CD14-positive monocyte (primary cell): ENCODE data around the gene MTMR3. TPM values are rescaled to one million over a fixed set of nuclear protein-coding genes. Genes with fewer than 3 reads are reported as not detected.

ENCODE experiments used
- DNase-seq, 3 donors: peaks; one replicate each; pipeline ENCODE4 v3.0.0-alpha.2; 2011 to 2022
- H2AFZ ChIP-seq: 2 replicates; pipeline ENCODE4 v1.6.0; 2012; ENCODE audit warnings: mild to moderate bottlenecking, low read depth, low read length, inconsistent platforms; ENCODE audit not compliant: insufficient read depth, poor library complexity, severe bottlenecking
- H3K27ac ChIP-seq, 2 donors: 1 replicate in 1 of 2; 2 replicates in 1 of 2; pipeline ENCODE4 v1.5.1; 2012 to 2013; ENCODE audit warnings: low read length in 2 of 2, control low read depth in 1 of 2, inconsistent platforms in 1 of 2, low read depth in 1 of 2, mild to moderate bottlenecking in 1 of 2
- H3K27me3 ChIP-seq, 2 donors: one replicate each; pipeline versions ENCODE4 v1.6.0 to v1.6.1; 2011 to 2013; ENCODE audit warnings: low read length in 2 of 2; ENCODE audit not compliant: control insufficient read depth in 2 of 2, insufficient read depth in 2 of 2
- H3K36me3 ChIP-seq, 2 donors: replicated peaks in 1 of 2; 1 replicate in 1 of 2; 2 replicates in 1 of 2; pipeline versions ENCODE4 v1.5.1 to v1.6.1; 2012 to 2013; ENCODE audit warnings: low read length in 2 of 2, control low read depth in 1 of 2, inconsistent platforms in 1 of 2, mild to moderate bottlenecking in 1 of 2; ENCODE audit not compliant: insufficient read depth in 2 of 2, control insufficient read depth in 1 of 2
- H3K4me1 ChIP-seq, 2 donors: 1 replicate in 1 of 2; 2 replicates in 1 of 2; pipeline versions ENCODE4 v1.5.1 to v1.6.1; 2012 to 2013; ENCODE audit warnings: low read length in 2 of 2, control low read depth in 1 of 2, inconsistent platforms in 1 of 2, mild to moderate bottlenecking in 1 of 2, moderate library complexity in 1 of 2; ENCODE audit not compliant: insufficient read depth in 2 of 2, control insufficient read depth in 1 of 2
- H3K4me2 ChIP-seq: replicated peaks from 2 replicates; pipeline ENCODE3; 2012; ENCODE audit warnings: low read length, moderate library complexity, mild to moderate bottlenecking; ENCODE audit not compliant: poor library complexity, severe bottlenecking; ENCODE audit errors: extremely low read depth
- H3K4me3 ChIP-seq, 3 experiments: fragments of 200-600 bp in 1 of 3; sonication (generic) in 1 of 3; replicated peaks in 1 of 3; 1 replicate in 2 of 3; 2 replicates in 1 of 3; pipeline ENCODE4 v1.5.1; 2011 to 2013; ENCODE audit warnings: low read length in 3 of 3, mild to moderate bottlenecking in 3 of 3, control low read depth in 2 of 3, low read depth in 2 of 3, inconsistent platforms in 1 of 3, moderate library complexity in 1 of 3
- H3K79me2 ChIP-seq: 2 replicates; pipeline ENCODE4 v1.6.0; 2012; ENCODE audit warnings: mild to moderate bottlenecking, control low read depth, inconsistent platforms, low read length, moderate library complexity; ENCODE audit not compliant: insufficient read depth
- H3K9ac ChIP-seq: 2 replicates; pipeline ENCODE4 v1.6.0; 2017; ENCODE audit warnings: low read length, mild to moderate bottlenecking; ENCODE audit not compliant: insufficient read depth, poor library complexity, severe bottlenecking
- H3K9me3 ChIP-seq, 2 donors: replicated peaks in 1 of 2; 1 replicate in 1 of 2; 2 replicates in 1 of 2; pipeline versions ENCODE4 v1.5.1 to v1.6.1; 2012 to 2013; ENCODE audit warnings: low read length in 2 of 2, control low read depth in 1 of 2; ENCODE audit not compliant: control insufficient read depth in 1 of 2, insufficient read depth in 1 of 2
- H4K20me1 ChIP-seq: 2 replicates; pipeline ENCODE4 v1.6.0; 2012; ENCODE audit warnings: mild to moderate bottlenecking, low read length, control low read depth, moderate library complexity; ENCODE audit not compliant: insufficient read depth
- H3K27ac Mint-ChIP-seq, 7 donors: one replicate each; pipeline ENCODE4 v1.8.0; 2020; ENCODE audit warnings: mild to moderate bottlenecking in 7 of 7, mixed read lengths in 7 of 7, moderate library complexity in 6 of 7, inconsistent platforms in 2 of 7
- H3K27me3 Mint-ChIP-seq, 3 donors: one replicate each; pipeline ENCODE4 v1.8.0; 2021 to 2022; ENCODE audit warnings: low read depth in 3 of 3, mild to moderate bottlenecking in 3 of 3, mixed read lengths in 3 of 3, moderate library complexity in 3 of 3, inconsistent platforms in 1 of 3
- H3K36me3 Mint-ChIP-seq, 2 donors: one replicate each; pipeline ENCODE4 v1.8.0; 2020; ENCODE audit warnings: mixed read lengths in 2 of 2, inconsistent platforms in 1 of 2, mild to moderate bottlenecking in 1 of 2
- H3K4me1 Mint-ChIP-seq: one replicate; pipeline ENCODE4 v1.8.0; 2020; ENCODE audit warnings: mild to moderate bottlenecking, mixed read lengths
- H3K4me3 Mint-ChIP-seq, 2 donors: one replicate each; pipeline ENCODE4 v1.8.0; 2020; ENCODE audit warnings: mild to moderate bottlenecking in 2 of 2, mixed read lengths in 2 of 2, moderate library complexity in 1 of 2
- H3K9me3 Mint-ChIP-seq, 7 donors: one replicate each; pipeline ENCODE4 v1.8.0; 2020 to 2022; ENCODE audit warnings: mixed read lengths in 7 of 7, mild to moderate bottlenecking in 6 of 7, moderate library complexity in 6 of 7, inconsistent platforms in 2 of 7
- WGBS: methylation state at CpG from one replicate; pipeline ENCODE4 v1.1.5; 2013; ENCODE audit warnings: missing lambda C conversion rate; ENCODE audit not compliant: insufficient coverage; 5-methylcytosine and 5-hydroxymethylcytosine counted together
- intact Hi-C, 2 donors: fragments of 100-400 bp; cut with micrococcal nuclease; formaldehyde crosslinking; loops; one replicate each; pipeline versions ENCODE4 v1.15.0 to v1.15.1; 2023
- polyA plus RNA-seq, 3 donors: library from polyadenylated mRNA; depleted of rRNA in 1 of 3; unstranded in 2 of 3; stranded (reverse) in 1 of 3; fragments of 300-500 nt in 2 of 3; fragments of >200 nt in 1 of 3; fragmentation: Illumina TruSeq in 2 of 3; gene quantifications; 1 replicate in 2 of 3; 2 replicates in 1 of 3; pipeline ENCODE4 v1.2.3, GENCODE V29; 2012 to 2021
- TF ChIP-seq, protein P1 (sequence below): fragments of 200-600 bp; IDR thresholded peaks from one replicate; pipeline ENCODE4 v1.8.0; 2022; ENCODE audit warnings: antibody characterized with exemption, mild to moderate bottlenecking

MTMR3 gene
- polyA plus RNA-seq, 3 donors = 23.4 to 86.1 (median 30.2) TPM

DNA sequence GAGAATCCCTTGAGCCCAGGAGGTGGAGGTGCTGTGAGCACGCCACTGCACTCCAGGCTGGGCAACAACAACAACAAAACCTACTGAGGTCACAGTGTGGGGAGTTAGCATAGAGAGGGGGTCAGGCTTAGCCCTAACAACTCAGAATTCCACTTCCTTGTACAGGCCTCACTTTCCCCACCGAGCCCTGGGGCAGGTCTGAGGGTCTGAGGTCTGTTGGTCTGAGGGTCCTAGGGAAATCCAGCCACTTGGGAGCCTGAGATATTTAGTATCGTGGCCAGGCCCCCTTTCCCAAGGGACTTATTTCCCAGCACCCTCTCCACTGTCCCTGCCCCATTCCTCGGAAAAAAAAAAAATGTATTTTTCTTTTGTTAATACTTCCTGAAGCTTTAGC lies 162.5 kb downstream of the MTMR3 start:
- Mint-ChIP-seq H3K27ac (no peak overlapping the region), H3K4me3 (no peak overlapping the region), H3K27me3 (peaks cover 0 to 5% (median 4%) of the 10 kb centered on the region in 3 donors), H3K4me1 (peaks cover 16% of the 10 kb centered on the region), H3K9me3 (peaks cover 0 to 2% (median 0%) of the 10 kb centered on the region in 7 donors), H3K36me3 (no peaks in the 10 kb centered on the region)
- Histone ChIP-seq H3K4me1 (peaks cover 7 to 16% of the 10 kb centered on the region in 2 donors), H3K36me3 (no peaks in the 10 kb centered on the region), H3K9ac (no peak overlapping the region), H3K9me3 (no peaks in the 10 kb centered on the region), H3K4me2 (no peak overlapping the region), H4K20me1 (peaks cover 4% of the 10 kb centered on the region), H3K79me2 (no peaks in the 10 kb centered on the region), H2AFZ (no peak overlapping the region), H3K27ac (no peak overlapping the region), H3K27me3 (no peaks in the 10 kb centered on the region), H3K4me3 (no peak overlapping the region)
- DNase-seq = no peak
- no CpG with 5 or more reads among the region's 4 CpGs for WGBS
- TF ChIP-seq, protein P1, sequence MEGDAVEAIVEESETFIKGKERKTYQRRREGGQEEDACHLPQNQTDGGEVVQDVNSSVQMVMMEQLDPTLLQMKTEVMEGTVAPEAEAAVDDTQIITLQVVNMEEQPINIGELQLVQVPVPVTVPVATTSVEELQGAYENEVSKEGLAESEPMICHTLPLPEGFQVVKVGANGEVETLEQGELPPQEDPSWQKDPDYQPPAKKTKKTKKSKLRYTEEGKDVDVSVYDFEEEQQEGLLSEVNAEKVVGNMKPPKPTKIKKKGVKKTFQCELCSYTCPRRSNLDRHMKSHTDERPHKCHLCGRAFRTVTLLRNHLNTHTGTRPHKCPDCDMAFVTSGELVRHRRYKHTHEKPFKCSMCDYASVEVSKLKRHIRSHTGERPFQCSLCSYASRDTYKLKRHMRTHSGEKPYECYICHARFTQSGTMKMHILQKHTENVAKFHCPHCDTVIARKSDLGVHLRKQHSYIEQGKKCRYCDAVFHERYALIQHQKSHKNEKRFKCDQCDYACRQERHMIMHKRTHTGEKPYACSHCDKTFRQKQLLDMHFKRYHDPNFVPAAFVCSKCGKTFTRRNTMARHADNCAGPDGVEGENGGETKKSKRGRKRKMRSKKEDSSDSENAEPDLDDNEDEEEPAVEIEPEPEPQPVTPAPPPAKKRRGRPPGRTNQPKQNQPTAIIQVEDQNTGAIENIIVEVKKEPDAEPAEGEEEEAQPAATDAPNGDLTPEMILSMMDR = no peak
- intact Hi-C loops = no loop called here

DNA sequence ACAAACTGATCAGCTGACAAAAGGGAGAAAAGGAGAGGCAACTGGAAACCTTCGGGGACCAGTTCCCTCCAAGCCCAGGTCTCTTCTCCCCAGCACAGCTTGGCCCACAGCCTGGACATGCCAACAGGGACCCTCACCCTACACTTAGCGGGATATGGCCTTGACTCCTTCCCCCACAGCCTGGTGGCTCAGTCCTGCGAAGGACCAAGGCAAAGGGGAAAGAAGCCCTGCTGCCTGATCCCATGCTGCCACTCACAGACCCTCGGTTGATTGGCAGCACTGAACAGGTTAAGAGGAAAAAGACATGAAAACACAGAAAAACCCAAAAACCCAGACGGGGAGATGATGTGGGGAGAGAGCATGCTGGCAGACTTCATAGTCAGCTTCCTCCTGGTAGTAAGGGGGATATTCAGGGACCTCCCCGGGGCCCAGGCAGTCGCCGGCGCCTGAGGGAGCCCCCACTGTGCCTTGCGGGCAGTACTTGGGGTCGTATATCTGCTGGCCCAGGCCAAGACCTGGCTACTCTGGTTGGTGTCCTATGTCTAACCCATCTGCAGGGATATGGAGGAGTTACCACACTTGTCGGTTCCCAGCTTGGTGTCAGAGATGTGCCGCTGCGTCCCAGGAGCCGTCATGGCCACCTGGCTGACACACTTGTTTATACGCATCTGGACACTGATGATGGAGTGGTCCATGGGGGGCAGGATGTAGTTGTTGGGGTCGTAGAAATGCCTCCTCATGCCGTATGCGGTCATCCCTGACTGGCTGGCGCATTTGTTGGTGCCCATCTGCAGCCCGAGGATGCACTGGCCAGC lies 163.1 kb downstream of the MTMR3 start:
- intact Hi-C loops = no loop called here
- H3K36me3 Mint-ChIP-seq = no peaks in the 10 kb centered on the region
- H3K27ac Mint-ChIP-seq = no peak overlapping the region
- no peaks in the 10 kb centered on the region for H3K79me2 ChIP-seq
- H3K9me3 Mint-ChIP-seq = peaks cover 0 to 2% (median 0%) of the 10 kb centered on the region in 7 donors
- no peak overlapping the region for H3K4me2 ChIP-seq
- no peaks in the 10 kb centered on the region for H3K36me3 ChIP-seq
- H2AFZ ChIP-seq = no peak overlapping the region
- no peak overlapping the region for H3K4me3 ChIP-seq
- H3K9me3 ChIP-seq = no peaks in the 10 kb centered on the region
- no peaks in the 10 kb centered on the region for H4K20me1 ChIP-seq
- H3K27ac ChIP-seq = no peak overlapping the region
- 98% methylated on average over 16 of the region's 21 CpGs for WGBS
- H3K9ac ChIP-seq = no peak overlapping the region
- no peak overlapping the region for H3K4me3 Mint-ChIP-seq
- H3K4me1 ChIP-seq = peaks cover 4 to 11% of the 10 kb centered on the region in 2 donors
- H3K27me3 Mint-ChIP-seq = peaks cover 0 to 5% (median 4%) of the 10 kb centered on the region in 3 donors
- DNase-seq = no peak
- TF ChIP-seq, protein P1 = no peak
- H3K4me1 Mint-ChIP-seq = peaks cover 11% of the 10 kb centered on the region
- no peaks in the 10 kb centered on the region for H3K27me3 ChIP-seq
